ENCODE results near the gene SIX2.

GRCh38 chr2:44957656-44958327 is 51.5 kb downstream of the SIX2 start:
- no peak for TF ChIP-seq POLR2AphosphoS5 (IDR thresholded peaks at IDR 0.05)
- no peak for TF ChIP-seq POLR2A (IDR thresholded peaks at IDR 0.05)
